Glomerular visceral epithelial cell (primary cell): Measurements from ENCODE around the gene ELOB.
"Not testable (repeated sequence)": the region's sequence is repeated elsewhere in the genome, so short reads cannot be mapped to it uniquely, and the experiment has no call there.

Experiments
- DNase-seq: peaks from one replicate; pipeline ENCODE4 v3.0.0-alpha.2; 2016; ENCODE audit errors: extremely low spot score

ELOB gene

GRCh38 chr16:2748757-2749455 lies 28.2 kb downstream of the ELOB start:
- no peak for DNase-seq

- no peak for DNase-seq
Observed at GRCh38 chr16:2745961-2746360, 31.1 kb downstream of the ELOB start.

DNA sequence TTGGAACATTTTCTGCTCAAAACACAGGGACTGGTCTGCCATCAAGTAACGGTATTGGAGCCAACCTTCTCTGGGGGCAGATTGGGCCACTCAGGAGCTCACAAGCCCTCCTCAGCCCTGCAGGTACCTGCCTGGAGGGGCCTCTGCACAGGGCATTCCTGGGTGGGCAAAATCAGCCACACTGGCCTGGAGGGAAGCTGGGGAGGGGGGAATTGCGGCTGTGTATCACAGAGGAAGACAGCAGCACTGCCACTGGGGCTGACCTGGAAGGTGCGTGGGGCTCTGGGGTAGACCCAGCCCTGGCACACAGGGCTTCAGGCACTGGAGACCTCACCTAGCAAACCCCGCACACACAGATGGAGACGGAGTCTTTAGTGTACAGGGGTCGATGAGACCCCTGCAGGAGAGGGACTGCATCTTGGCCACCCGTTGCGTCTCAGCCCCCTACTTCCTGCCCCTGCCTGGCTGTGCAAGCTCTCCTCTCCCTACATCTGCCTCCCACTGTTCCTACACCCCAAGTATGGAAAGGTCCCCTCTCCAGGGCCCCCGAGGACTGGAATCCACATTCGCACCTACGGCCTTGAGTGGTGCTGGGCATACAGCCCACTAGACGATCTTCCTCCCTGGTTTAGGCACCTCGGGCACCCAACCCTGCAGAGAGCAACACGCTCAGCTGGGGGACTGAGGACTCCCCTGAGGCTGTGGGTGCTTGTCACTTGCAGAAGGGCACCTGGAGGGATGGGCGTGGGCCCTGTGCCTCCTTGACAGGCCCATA lies 31.8 kb downstream of the ELOB start:
- no peak for DNase-seq

GRCh38 chr16:2744711-2745110 lies 32.4 kb downstream of the ELOB start:
- DNase-seq, result no peak

- DNase-seq, result no peak
Observed at GRCh38 chr16:2743007-2743810, 33.9 kb downstream of the ELOB start.

GRCh38 chr16:2742323-2743006 lies 34.6 kb downstream of the ELOB start:
- DNase-seq, result no peak

GRCh38 chr16:2741168-2741567 lies 35.9 kb downstream of the ELOB start:
- no peak for DNase-seq

DNA sequence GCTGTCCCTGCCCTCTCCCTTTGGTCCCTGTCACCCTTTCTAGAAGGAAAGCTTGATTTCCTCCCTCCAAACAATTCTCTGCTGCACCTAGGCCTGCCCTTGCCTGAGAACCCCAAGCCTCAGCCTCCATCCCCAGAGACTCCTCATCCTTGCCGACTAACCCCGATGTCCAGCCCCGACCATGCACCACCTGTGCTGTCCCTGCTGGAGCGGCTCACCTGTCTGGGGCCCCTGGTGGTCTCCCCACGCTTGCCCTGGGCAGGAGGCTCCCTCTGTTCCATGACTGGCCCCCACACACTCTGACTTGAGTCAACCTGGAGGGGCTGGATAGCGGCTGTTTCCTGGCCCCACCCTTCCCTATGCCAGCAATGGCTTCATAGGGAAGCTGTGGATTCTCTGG lies 36.6 kb downstream of the ELOB start:
- DNase-seq, result no peak

DNA sequence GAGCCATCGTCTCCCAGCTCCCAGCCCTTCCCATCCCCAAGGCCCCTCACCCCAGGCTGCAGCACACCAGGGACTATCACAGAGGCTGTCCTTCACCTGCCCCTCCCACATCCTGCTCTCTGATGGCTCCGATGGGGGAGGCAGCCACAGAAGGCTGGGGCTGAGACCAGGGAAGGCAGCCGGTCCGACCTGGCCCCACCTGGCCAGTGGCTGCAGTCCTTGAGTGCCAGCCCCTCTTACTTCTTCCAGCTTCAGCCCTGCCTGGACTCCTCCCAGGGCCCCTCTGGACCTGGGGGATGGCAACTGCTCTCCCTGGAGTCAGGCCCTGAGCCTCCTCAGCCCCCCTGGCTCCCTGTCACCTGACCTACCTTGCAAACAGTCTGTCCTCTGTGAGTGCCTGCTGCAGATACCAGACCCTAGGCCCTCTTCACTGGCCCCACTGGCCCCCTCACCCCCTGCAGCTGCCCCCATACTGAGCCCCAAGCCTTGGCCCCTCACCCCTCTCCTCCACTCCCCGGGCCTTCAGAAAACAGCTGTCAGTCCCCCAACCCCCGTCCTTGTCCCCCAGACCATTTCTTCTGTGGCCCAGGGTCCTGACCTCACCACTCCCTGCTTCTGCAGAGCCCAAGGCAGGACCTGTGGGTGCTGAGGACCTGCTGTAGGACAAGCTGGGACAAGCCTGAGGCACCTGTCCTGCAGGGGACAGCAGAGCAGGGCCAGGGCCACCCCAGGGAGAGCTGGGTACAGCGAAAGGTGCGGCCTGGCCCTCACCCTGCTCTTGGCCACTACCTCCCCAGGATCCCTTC lies 37.3 kb downstream of the ELOB start:
- DNase-seq, result no peak

- no peak for DNase-seq
Observed at GRCh38 chr16:2738615-2739014, 38.5 kb downstream of the ELOB start.

DNA sequence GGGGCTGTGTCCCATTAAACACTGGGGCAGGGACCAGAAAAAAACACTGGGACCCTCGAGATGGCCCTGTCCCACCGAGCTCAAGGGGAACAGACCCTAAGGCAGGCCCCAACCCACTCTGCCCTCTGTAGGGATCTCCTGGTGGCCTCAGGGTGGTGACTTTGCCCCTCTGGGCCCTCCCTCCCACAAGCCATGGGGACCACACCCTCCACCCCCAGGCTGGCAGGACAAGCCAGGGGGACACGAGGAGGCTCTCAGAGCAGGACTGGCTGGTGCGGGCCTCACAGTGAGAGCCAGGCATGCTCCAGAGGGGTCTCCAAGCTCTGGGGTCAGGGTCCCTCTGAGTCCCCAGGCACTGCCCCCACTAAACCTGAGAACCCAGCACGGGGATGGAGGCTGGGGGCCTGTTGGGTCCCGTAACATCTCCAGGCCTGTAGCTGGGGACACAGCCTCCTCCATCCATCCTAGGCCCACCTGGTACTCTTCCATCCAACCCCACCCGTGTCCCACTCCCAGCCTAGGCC lies 39.1 kb downstream of the ELOB start:
- no peak for DNase-seq

DNA sequence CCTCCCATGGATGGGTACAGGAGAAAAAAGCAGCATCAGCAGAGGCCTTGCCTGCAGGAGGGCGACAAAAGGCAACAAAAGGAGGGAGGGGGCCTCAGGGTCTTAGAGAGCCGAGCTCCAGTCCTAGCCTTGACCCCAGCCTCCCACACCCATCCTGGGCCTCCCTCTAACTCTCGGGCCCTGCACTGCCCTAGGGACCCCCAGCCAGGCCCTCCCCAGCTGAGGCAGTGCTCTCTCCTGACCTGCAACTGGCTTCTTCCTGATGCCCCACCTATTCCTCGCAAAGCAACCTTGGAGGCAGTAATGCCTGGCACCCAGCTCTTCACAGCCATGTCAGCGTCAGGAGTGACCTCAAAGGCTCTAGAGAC lies 39.9 kb downstream of the ELOB start:
- DNase-seq, result no peak

DNA sequence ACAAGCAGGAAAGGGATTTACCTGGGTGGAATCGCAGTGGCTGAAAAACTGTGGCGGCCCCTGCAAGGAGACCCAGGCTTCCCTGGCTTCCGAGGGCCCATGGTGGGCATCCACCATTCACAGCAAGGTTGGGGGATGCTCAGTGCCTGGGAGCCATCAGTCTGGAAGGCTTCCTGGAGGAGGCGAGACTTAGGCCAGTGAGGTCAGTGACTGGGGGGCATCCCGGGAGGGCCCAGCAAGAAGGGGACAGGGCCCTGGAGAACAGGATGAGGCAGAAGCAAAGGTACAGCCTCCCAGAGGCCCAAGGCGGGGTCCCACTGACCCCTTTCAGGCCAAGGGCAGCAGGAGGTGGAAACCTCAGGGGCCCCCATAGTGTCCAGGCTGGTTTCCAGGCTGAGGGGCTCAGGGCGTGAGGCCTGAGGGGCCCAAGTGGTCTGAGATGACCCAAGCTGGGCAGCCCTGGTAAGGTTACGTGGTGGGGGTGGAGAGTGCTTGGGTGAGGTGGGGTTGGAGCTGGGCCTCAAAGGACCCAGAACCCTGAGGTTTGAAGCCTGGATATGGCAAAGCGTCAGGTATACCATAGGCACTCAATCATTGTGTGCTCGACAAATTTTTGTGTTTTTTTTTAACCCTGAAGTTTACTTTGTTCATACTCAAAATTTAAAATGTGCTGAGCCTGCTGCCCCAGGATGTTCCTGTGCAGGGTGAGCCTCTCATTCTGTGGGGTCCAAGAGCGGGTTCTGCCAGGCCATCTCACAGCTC lies 40.4 kb downstream of the ELOB start:
- no peak for DNase-seq

- DNase-seq, result no peak
Observed at GRCh38 chr16:2734844-2735515, 42.1 kb downstream of the ELOB start.

DNA sequence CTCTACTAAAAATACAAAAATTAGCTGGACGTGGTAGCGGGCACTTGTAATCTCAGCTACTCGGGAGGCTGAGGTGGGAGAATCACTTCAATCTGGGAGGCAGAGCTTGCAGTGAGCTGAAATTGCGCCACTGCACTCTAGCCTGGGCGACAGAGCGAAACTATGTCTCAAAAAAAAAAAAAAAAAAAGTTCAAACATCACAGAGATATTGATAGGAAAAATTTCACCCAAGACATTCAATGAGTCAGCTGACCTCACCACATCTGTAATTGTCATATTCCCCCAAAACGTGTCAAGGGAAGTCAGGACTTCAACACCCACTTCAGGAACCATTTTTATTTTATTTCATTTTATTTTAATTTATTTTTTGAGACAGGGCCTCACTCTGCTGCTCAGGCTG lies 49.0 kb downstream of the ELOB start:
- DNase-seq, result no peak

DNA sequence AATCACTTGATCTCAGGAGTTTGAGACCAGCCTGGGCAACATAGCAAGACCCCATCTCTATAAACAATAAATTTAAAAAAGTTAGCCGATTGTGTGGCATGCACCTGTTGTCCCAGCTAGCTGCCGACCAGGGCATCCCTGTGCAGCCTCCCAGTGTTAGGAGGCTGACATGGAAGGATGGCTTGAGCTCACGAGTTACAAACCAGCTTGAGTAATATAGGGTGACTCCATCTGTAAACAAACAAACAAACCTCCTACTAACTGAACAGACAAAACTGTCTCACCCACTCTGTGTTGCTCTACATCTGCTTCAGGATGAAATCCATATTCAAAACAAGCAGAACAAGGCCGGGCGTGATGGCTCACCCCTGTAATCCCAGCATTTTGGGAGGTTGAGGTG lies 50.2 kb downstream of the ELOB start:
- no peak for DNase-seq

- no peak for DNase-seq
Observed at GRCh38 chr16:2724816-2725348, 52.2 kb downstream of the ELOB start.

DNA sequence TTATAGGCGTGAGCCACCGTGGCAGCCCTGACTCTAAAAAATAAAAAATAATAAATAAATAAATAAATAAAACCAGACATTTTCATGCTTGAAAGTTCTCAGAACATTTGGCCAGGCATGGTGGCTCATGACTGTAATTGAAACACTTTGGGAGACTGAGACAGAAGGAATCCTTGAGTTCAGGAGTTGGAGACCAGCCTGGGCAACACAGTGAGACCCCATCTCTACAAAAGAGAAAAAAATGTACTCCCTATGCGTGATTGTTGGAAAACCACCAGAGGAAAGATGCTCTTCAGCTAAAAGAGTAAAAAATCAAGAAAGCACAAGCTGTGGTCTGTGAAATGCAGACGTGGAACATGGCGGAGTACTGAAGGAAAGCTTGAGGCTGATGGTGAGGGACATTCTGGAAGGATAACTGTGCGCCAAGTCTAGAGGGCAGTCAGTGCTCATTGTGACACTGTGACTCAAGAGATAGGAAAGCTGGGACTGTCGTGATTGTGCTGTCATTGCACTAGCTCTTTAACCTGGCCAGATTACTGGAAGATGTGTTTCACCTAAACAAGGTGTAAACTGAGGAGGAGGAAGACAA lies 52.9 kb downstream of the ELOB start:
- DNase-seq, result no peak

GRCh38 chr16:2721634-2722173 lies 55.4 kb downstream of the ELOB start:
- not testable (repeated sequence) for DNase-seq
